B cell (primary cell): Measurements from ENCODE around the gene PRICKLE3. TPM values are rescaled to one million over a fixed set of nuclear protein-coding genes. Genes with fewer than 3 reads are reported as not detected.

Experiments used
- ATAC-seq: fragments of 200-7000 bp; cut with Tn5 transposase; one replicate; pipeline ENCODE4 v1.10.0; 2021; ENCODE audit warnings: low read depth, mild to moderate bottlenecking, moderate number of reproducible peaks, moderate library complexity
- CTCF ChIA-PET: fragments of 350-600 bp; sonication (Branson Sonifier 250); formaldehyde crosslinking; loops from one replicate; lab custom pipeline; 2021; ENCODE audit warnings: antibody characterized with exemption, inconsistent platforms; lab: Charles Lee
- POLR2A ChIA-PET: fragments of 350-600 bp; sonication (Branson Sonifier 250); formaldehyde crosslinking; loops from one replicate; lab custom pipeline; 2021; ENCODE audit warnings: antibody characterized with exemption; lab: Charles Lee
- DNase-seq: peaks from one replicate; pipeline ENCODE4 v3.0.0; 2013
- H2AFZ ChIP-seq: 2 replicates; pipeline ENCODE4 v1.6.1; 2012; ENCODE audit warnings: mild to moderate bottlenecking, low read depth, low read length; ENCODE audit not compliant: insufficient read depth, poor library complexity, severe bottlenecking
- H3K27ac ChIP-seq, 2 donors: 1 replicate in 1 of 2; 2 replicates in 1 of 2; pipeline ENCODE4 v1.5.1; 2012 to 2013; ENCODE audit warnings: low read length in 2 of 2, mild to moderate bottlenecking in 2 of 2, moderate library complexity in 1 of 2
- H3K27me3 ChIP-seq, 4 experiments: fragments of 200-600 bp in 1 of 4; sonication (generic) in 1 of 4; replicated peaks in 1 of 4; 1 replicate in 2 of 4; 2 replicates in 2 of 4; pipeline versions ENCODE4 v1.6.1 to v1.7.0; 2013 to 2016; ENCODE audit warnings: low read length in 3 of 4, mild to moderate bottlenecking in 2 of 4, mixed read lengths in 1 of 4, moderate library complexity in 1 of 4; ENCODE audit not compliant: insufficient read depth in 4 of 4, control insufficient read depth in 3 of 4; ENCODE audit errors: control extremely low read depth in 1 of 4
- H3K36me3 ChIP-seq, 2 experiments: replicated peaks in 1 of 2; 1 replicate in 1 of 2; 2 replicates in 1 of 2; pipeline versions ENCODE4 v1.6.1 to v1.7.1; 2013; ENCODE audit warnings: low read length in 1 of 2; ENCODE audit not compliant: insufficient read depth in 2 of 2, control insufficient read depth in 1 of 2; ENCODE audit errors: control extremely low read depth in 1 of 2, extremely low read depth in 1 of 2
- H3K4me1 ChIP-seq, 2 donors: fragments of 200-600 bp in 1 of 2; sonication (generic) in 1 of 2; 1 replicate in 1 of 2; 2 replicates in 1 of 2; pipeline versions ENCODE4 v1.5.1 to v1.6.1; 2013 to 2017; ENCODE audit warnings: low read length in 2 of 2; ENCODE audit not compliant: control insufficient read depth in 2 of 2, insufficient read depth in 2 of 2
- H3K4me2 ChIP-seq: replicated peaks from 2 replicates; pipeline ENCODE3; 2012; ENCODE audit warnings: mild to moderate bottlenecking, low read depth, low read length; ENCODE audit not compliant: poor library complexity, severe bottlenecking
- H3K4me3 ChIP-seq, 5 experiments: fragments of 200-600 bp in 1 of 5; sonication (generic) in 1 of 5; 1 replicate in 3 of 5; 2 replicates in 2 of 5; pipeline versions ENCODE4 v1.5.1 to v1.7.0; 2011 to 2016; ENCODE audit warnings: low read length in 4 of 5, mild to moderate bottlenecking in 4 of 5, low read depth in 2 of 5, control low read depth in 1 of 5, moderate library complexity in 1 of 5; ENCODE audit not compliant: insufficient read depth in 1 of 5; ENCODE audit errors: control extremely low read depth in 1 of 5, extremely low read depth in 1 of 5
- H3K79me2 ChIP-seq: fragments of 200-600 bp; sonication (generic); one replicate; pipeline ENCODE4 v1.6.0; 2016; ENCODE audit warnings: low read length; ENCODE audit not compliant: control insufficient read depth, insufficient read depth
- H3K9ac ChIP-seq: fragments of 200-600 bp; sonication (generic); 2 replicates; pipeline ENCODE4 v1.6.1; 2017; ENCODE audit warnings: mild to moderate bottlenecking, low read length, moderate library complexity
- H3K9me3 ChIP-seq, 3 donors: one replicate each; pipeline versions ENCODE4 v1.6.1 to v1.7.1; 2013; ENCODE audit warnings: low read length in 2 of 3; ENCODE audit not compliant: control insufficient read depth in 2 of 3, insufficient read depth in 1 of 3; ENCODE audit errors: control extremely low read depth in 1 of 3
- H4K20me1 ChIP-seq: 2 replicates; pipeline ENCODE4 v1.6.0; 2012; ENCODE audit warnings: mild to moderate bottlenecking, low read length; ENCODE audit not compliant: insufficient read depth, control insufficient read depth, poor library complexity, severe bottlenecking
- H3K27ac Mint-ChIP-seq: one replicate; pipeline ENCODE4 v1.8.0; 2021; ENCODE audit warnings: mixed read lengths
- H3K27me3 Mint-ChIP-seq: one replicate; pipeline ENCODE4 v1.8.0; 2021; ENCODE audit warnings: mixed read lengths
- H3K4me1 Mint-ChIP-seq: one replicate; pipeline ENCODE4 v1.8.0; 2021; ENCODE audit warnings: mixed read lengths
- H3K4me3 Mint-ChIP-seq: one replicate; pipeline ENCODE4 v1.8.0; 2021; ENCODE audit warnings: mixed read lengths
- H3K9me3 Mint-ChIP-seq: one replicate; pipeline ENCODE4 v1.8.0; 2022; ENCODE audit warnings: mixed read lengths; ENCODE audit not compliant: insufficient read depth
- EZH2 ChIP-seq: IDR thresholded peaks from 2 replicates; pipeline ENCODE4 v1.6.1; 2012; ENCODE audit warnings: borderline replicate concordance, low read depth, mild to moderate bottlenecking, moderate library complexity, low read length; ENCODE audit not compliant: insufficient read depth, poor library complexity, severe bottlenecking
- WGBS: methylation state at CpG from one replicate; pipeline ENCODE4 v1.1.5; 2013; ENCODE audit warnings: missing lambda C conversion rate; ENCODE audit not compliant: insufficient coverage; 5-methylcytosine and 5-hydroxymethylcytosine counted together
- intact Hi-C: fragments of 100-400 bp; cut with micrococcal nuclease; formaldehyde crosslinking; loops from one replicate; pipeline ENCODE4 v1.10.0; 2022
- polyA plus RNA-seq: library from polyadenylated mRNA; depleted of rRNA; stranded (reverse); fragments of >200 nt; gene quantifications from 2 replicates; pipeline ENCODE4 v1.2.3, GENCODE V29; 2012
- total RNA-seq, 2 donors: library from RNA; stranded (reverse); fragments of 120-200 nt in 1 of 2; gene quantifications; 1 replicate in 1 of 2; 2 replicates in 1 of 2; pipeline versions ENCODE4 v1.2.3 to v1.2.4, GENCODE V29; 2013 to 2022
- TF ChIP-seq, protein P1 (sequence below): fragments of 200-600 bp; IDR thresholded peaks from one replicate; pipeline ENCODE4 v1.8.0; 2022; ENCODE audit warnings: antibody characterized with exemption, mild to moderate bottlenecking

The PRICKLE3 gene
- total and polyA plus RNA-seq, 2 donors (not counting 1 experiment from before 2014, with no cell fraction given), result 16.2 to 21.0 TPM

GRCh38 chrX:49225858-49226257 is 39.7 kb upstream of the PRICKLE3 start:
- H3K27ac ChIP-seq, result no peak overlapping the region
- H3K4me1 Mint-ChIP-seq, result peaks cover 9% of the 10 kb centered on the region
- no peak overlapping the region for H3K4me3 ChIP-seq
- no peaks in the 10 kb centered on the region for H3K9me3 Mint-ChIP-seq
- H3K4me1 ChIP-seq, result peaks cover 0 to 8% of the 10 kb centered on the region in 2 donors
- no peak overlapping the region for H2AFZ ChIP-seq
- H3K4me3 Mint-ChIP-seq, result no peak overlapping the region
- ChIA-PET POLR2A (no interaction called here), CTCF (no interaction called here)
- TF ChIP-seq EZH2, result no peak
- TF ChIP-seq, protein P1, sequence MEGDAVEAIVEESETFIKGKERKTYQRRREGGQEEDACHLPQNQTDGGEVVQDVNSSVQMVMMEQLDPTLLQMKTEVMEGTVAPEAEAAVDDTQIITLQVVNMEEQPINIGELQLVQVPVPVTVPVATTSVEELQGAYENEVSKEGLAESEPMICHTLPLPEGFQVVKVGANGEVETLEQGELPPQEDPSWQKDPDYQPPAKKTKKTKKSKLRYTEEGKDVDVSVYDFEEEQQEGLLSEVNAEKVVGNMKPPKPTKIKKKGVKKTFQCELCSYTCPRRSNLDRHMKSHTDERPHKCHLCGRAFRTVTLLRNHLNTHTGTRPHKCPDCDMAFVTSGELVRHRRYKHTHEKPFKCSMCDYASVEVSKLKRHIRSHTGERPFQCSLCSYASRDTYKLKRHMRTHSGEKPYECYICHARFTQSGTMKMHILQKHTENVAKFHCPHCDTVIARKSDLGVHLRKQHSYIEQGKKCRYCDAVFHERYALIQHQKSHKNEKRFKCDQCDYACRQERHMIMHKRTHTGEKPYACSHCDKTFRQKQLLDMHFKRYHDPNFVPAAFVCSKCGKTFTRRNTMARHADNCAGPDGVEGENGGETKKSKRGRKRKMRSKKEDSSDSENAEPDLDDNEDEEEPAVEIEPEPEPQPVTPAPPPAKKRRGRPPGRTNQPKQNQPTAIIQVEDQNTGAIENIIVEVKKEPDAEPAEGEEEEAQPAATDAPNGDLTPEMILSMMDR, result no peak
- intact Hi-C loops, result no loop called here
- DNase-seq (no peak), ATAC-seq (no peak)
- H3K27ac Mint-ChIP-seq, result no peak overlapping the region
- no peak overlapping the region for H3K9ac ChIP-seq
- H3K36me3 ChIP-seq, result no peaks in the 10 kb centered on the region
- no peaks in the 10 kb centered on the region for H4K20me1 ChIP-seq
- WGBS, result 76% methylated on average over 6 of the region's 14 CpGs
- H3K9me3 ChIP-seq, result no peaks in the 10 kb centered on the region
- no peaks in the 10 kb centered on the region for H3K27me3 Mint-ChIP-seq
- H3K79me2 ChIP-seq, result no peaks in the 10 kb centered on the region
- H3K4me2 ChIP-seq, result no peak overlapping the region
- H3K27me3 ChIP-seq, result no peaks in the 10 kb centered on the region

DNA sequence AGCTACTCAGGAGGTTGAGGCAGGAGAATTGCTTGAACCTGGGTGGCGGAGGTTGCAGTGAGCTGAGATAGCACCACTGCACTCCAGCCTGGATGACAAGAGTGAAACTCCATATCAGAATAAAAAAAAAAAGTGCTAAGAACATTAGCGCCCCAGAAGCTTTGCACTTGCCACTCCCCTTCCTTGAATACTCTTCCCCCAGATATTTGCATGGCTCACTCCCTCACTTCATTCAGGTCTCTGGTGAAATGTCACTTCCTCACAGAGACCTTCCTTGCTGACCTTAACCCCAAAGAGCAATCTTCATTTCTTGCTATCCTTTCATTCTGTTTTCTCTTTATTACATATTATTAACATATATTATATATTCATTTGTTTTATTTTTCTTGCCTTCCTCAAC is 35.7 kb upstream of the PRICKLE3 start:
- intact Hi-C loops, result no loop called here
- DNase-seq (no peak), ATAC-seq (no peak)
- Histone ChIP-seq H3K4me2 (no peak overlapping the region), H3K79me2 (no peaks in the 10 kb centered on the region), H4K20me1 (no peaks in the 10 kb centered on the region), H3K9ac (no peak overlapping the region), H3K9me3 (no peaks in the 10 kb centered on the region), H2AFZ (no peak overlapping the region), H3K36me3 (no peaks in the 10 kb centered on the region), H3K4me1 (peaks cover 0 to 2% of the 10 kb centered on the region in 2 donors), H3K27ac (no peak overlapping the region), H3K27me3 (no peaks in the 10 kb centered on the region), H3K4me3 (no peak overlapping the region)
- Mint-ChIP-seq H3K9me3 (no peaks in the 10 kb centered on the region), H3K27ac (no peak overlapping the region), H3K4me1 (peaks cover 2% of the 10 kb centered on the region), H3K27me3 (no peaks in the 10 kb centered on the region), H3K4me3 (no peak overlapping the region)
- no peak for TF ChIP-seq EZH2
- TF ChIP-seq, protein P1, result no peak
- 20% methylated on average over 1 of the region's 2 CpGs for WGBS
- CTCF ChIA-PET, result no interaction called here
- POLR2A ChIA-PET, result no interaction called here
